Fibroblast of villous mesenchyme (primary cell): ENCODE data around the gene PSMF1. TPM values are rescaled to one million over a fixed set of nuclear protein-coding genes. Genes with fewer than 3 reads are reported as not detected.
A peak's percentile ranks its signal among the peaks of the same experiment; 100 is the strongest.

Experiments used
- DNase-seq: peaks from one replicate; pipeline ENCODE4 v3.0.0-alpha.2; 2010; ENCODE audit warnings: low read depth
- H3K4me3 ChIP-seq: 2 replicates; pipeline ENCODE4 v1.5.1; 2011; ENCODE audit warnings: low read depth, mild to moderate bottlenecking, low read length
- CTCF ChIP-seq: IDR thresholded peaks from 2 replicates; pipeline ENCODE4 v1.5.1; 2012; ENCODE audit warnings: low read depth, mild to moderate bottlenecking, low read length; ENCODE audit not compliant: insufficient read depth
- total RNA-seq: library from RNA; depleted of rRNA; stranded (reverse); fragments of >200 nt; gene quantifications from 2 replicates; pipeline ENCODE4 v1.2.3, GENCODE V29; 2012

Gene PSMF1
- total RNA-seq, 1 donor = 35.4 TPM

GRCh38 chr20:1184638-1185315 is 66.4 kb downstream of the PSMF1 start, which contains the start of gene TMEM74B:
TMEM74B (minus strand) TSS chr20:1184981; CDS start chr20:1183801, 1,180 bp downstream.
- no peak for DNase-seq
- TF ChIP-seq CTCF = no peak
- peak within 1 kb of the TSS; percentile 50 for H3K4me3 ChIP-seq

- TF ChIP-seq CTCF = no peak
- peak overlapping the region; percentile 50 for H3K4me3 ChIP-seq
- DNase-seq = no peak
These were observed 66.9 kb downstream of the PSMF1 start for GRCh38 chr20:1185316-1185741.

GRCh38 chr20:1185790-1186334 is 67.5 kb downstream of the PSMF1 start:
- peak; percentile 52 for DNase-seq
- peak overlapping the region; percentile 50 for H3K4me3 ChIP-seq
- peak; percentile 61 for TF ChIP-seq CTCF

- TF ChIP-seq CTCF = no peak
- no peak for DNase-seq
- H3K4me3 ChIP-seq = no peak overlapping the region
These were observed 68.1 kb downstream of the PSMF1 start for GRCh38 chr20:1186367-1186991.

GRCh38 chr20:1187605-1188171 is 69.3 kb downstream of the PSMF1 start:
- no peak for TF ChIP-seq CTCF
- peak; percentile 60 for DNase-seq
- no peak overlapping the region for H3K4me3 ChIP-seq

GRCh38 chr20:1188347-1188746 is 69.9 kb downstream of the PSMF1 start:
- DNase-seq = no peak
- TF ChIP-seq CTCF = no peak
- no peak overlapping the region for H3K4me3 ChIP-seq
